ENCODE results near the gene STAMBP.
A peak's percentile ranks its signal among the peaks of the same experiment; 100 is the strongest.
"Not testable (repeated sequence)": the region's sequence is repeated elsewhere in the genome, so short reads cannot be mapped to it uniquely, and the experiment has no call there.

Gene STAMBP

GRCh38 chr2:73828818-73829570, at the start of gene STAMBP:
TSS of gene STAMBP (plus strand) at chr2:73828961. CDS start at chr2:73830857, 1,896 bp downstream.
- DNase-seq (ENCODE audit: low spot score) = peak; percentile 96

- peak; percentile 99 for DNase-seq (ENCODE audit: low spot score)
These were observed 49.1 kb upstream of the STAMBP start, which contains the start of gene DUSP11 for GRCh38 chr2:73779467-73780236. TSS of gene DUSP11 (minus strand) at chr2:73780103. CDS start at chr2:73779974, 129 bp downstream.

GRCh38 chr2:73780237-73780582, 48.6 kb upstream of the STAMBP start:
- no peak for DNase-seq (ENCODE audit: low spot score)

- not testable (repeated sequence) for DNase-seq (ENCODE audit: low spot score)
These were observed 45.4 kb upstream of the STAMBP start for GRCh38 chr2:73783402-73783801.

GRCh38 chr2:73783883-73784282, 44.9 kb upstream of the STAMBP start, which contains the start of gene C2orf78:
TSS of gene C2orf78 (plus strand) at chr2:73784183. CDS start at chr2:73784310, 127 bp downstream.
- not testable (repeated sequence) for DNase-seq (ENCODE audit: low spot score)

GRCh38 chr2:73811878-73812277, 16.9 kb upstream of the STAMBP start:
- no peak for DNase-seq (ENCODE audit: low spot score)

GRCh38 chr2:73812635-73813034, 16.1 kb upstream of the STAMBP start:
- DNase-seq (ENCODE audit: low spot score) = no peak

- no peak for DNase-seq (ENCODE audit: low spot score)
These were observed 10.5 kb upstream of the STAMBP start for GRCh38 chr2:73818296-73818695.

GRCh38 chr2:73821227-73821626, 7.5 kb upstream of the STAMBP start:
- no peak for DNase-seq (ENCODE audit: low spot score)

- DNase-seq (ENCODE audit: low spot score) = no peak
These were observed 7.1 kb upstream of the STAMBP start for GRCh38 chr2:73821669-73822068.

GRCh38 chr2:73822276-73822675, 6.5 kb upstream of the STAMBP start:
- no peak for DNase-seq (ENCODE audit: low spot score)

GRCh38 chr2:73822991-73823390, 5.8 kb upstream of the STAMBP start:
- no peak for DNase-seq (ENCODE audit: low spot score)

- DNase-seq (ENCODE audit: low spot score) = no peak
These were observed 5.3 kb upstream of the STAMBP start for GRCh38 chr2:73823416-73823815.

GRCh38 chr2:73823916-73824523, 4.7 kb upstream of the STAMBP start:
- DNase-seq (ENCODE audit: low spot score) = peak; percentile 73

GRCh38 chr2:73825408-73825807, 3.4 kb upstream of the STAMBP start:
- no peak for DNase-seq (ENCODE audit: low spot score)

- DNase-seq (ENCODE audit: low spot score) = no peak
These were observed 1.7 kb upstream of the STAMBP start for GRCh38 chr2:73827018-73827417.

- DNase-seq (ENCODE audit: low spot score) = no peak
These were observed 937 bp upstream of the STAMBP start for GRCh38 chr2:73827660-73828388.

GRCh38 chr2:73828389-73828817, 358 bp upstream of the STAMBP start:
- DNase-seq (ENCODE audit: low spot score) = no peak

- DNase-seq (ENCODE audit: low spot score) = peak; percentile 81
These were observed 2.2 kb downstream of the STAMBP start for GRCh38 chr2:73830871-73831401.

GRCh38 chr2:73832930-73833329, 4.2 kb downstream of the STAMBP start:
- no peak for DNase-seq (ENCODE audit: low spot score)

- DNase-seq (ENCODE audit: low spot score) = no peak
These were observed 7.6 kb downstream of the STAMBP start for GRCh38 chr2:73836141-73836943.
